ENCODE measurements around the gene POLG2.

- no peak for TF ChIP-seq CTCF (IDR thresholded peaks at IDR 0.05)
- TF ChIP-seq EP300 (IDR thresholded peaks at IDR 0.05), result no peak
These were observed 54.3 kb downstream of the POLG2 start for GRCh38 chr17:64442541-64442971.
